ENCODE data around the gene TENT5C.

- TF ChIP-seq POLR2A (IDR thresholded peaks at IDR 0.05), result no peak
- no peak for TF ChIP-seq CTCF (IDR thresholded peaks at IDR 0.05)
Measured at GRCh38 chr1:117622726-117623125, 16.9 kb downstream of the TENT5C start.
